ENCODE measurements around the gene TSPAN15. TPM values are rescaled to one million over a fixed set of nuclear protein-coding genes. Genes with fewer than 3 reads are reported as not detected.

TSPAN15 gene
- total and polyA plus RNA-seq, 9 donors, result 2.8 to 13.7 (median 5.6) TPM

GRCh38 chr10:69515699-69516259 lies 64.5 kb downstream of the TSPAN15 start:
- 19 to 27% (median 24%) methylated on average over 11 of the region's 11 CpGs for WGBS, 3 donors
- Histone ChIP-seq H3K36me3 (no peaks in the 10 kb centered on the region), H3K27me3 (no peaks in the 10 kb centered on the region), H3K27ac (no peak overlapping the region), H3K9me3 (no peaks in the 10 kb centered on the region), H3K4me3 (no peak overlapping the region), H3K4me1 (ENCODE audit: insufficient read depth) (no peaks in the 10 kb centered on the region)
- TF ChIP-seq, protein P1, sequence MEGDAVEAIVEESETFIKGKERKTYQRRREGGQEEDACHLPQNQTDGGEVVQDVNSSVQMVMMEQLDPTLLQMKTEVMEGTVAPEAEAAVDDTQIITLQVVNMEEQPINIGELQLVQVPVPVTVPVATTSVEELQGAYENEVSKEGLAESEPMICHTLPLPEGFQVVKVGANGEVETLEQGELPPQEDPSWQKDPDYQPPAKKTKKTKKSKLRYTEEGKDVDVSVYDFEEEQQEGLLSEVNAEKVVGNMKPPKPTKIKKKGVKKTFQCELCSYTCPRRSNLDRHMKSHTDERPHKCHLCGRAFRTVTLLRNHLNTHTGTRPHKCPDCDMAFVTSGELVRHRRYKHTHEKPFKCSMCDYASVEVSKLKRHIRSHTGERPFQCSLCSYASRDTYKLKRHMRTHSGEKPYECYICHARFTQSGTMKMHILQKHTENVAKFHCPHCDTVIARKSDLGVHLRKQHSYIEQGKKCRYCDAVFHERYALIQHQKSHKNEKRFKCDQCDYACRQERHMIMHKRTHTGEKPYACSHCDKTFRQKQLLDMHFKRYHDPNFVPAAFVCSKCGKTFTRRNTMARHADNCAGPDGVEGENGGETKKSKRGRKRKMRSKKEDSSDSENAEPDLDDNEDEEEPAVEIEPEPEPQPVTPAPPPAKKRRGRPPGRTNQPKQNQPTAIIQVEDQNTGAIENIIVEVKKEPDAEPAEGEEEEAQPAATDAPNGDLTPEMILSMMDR (IDR thresholded peaks at IDR 0.05), result no peak
- TF ChIP-seq EP300 (IDR thresholded peaks at IDR 0.05), result no peak
- no peak for TF ChIP-seq POLR2A (IDR thresholded peaks at IDR 0.05)
- peak in 1 of 5 donors; percentile 59 for DNase-seq
- intact Hi-C loops (cut with DNase I), result no loop called here

GRCh38 chr10:69516316-69516715 lies 65.1 kb downstream of the TSPAN15 start:
- no peaks in the 10 kb centered on the region for H3K4me1 ChIP-seq (ENCODE audit: insufficient read depth)
- no peak overlapping the region for H3K4me3 ChIP-seq
- no peaks in the 10 kb centered on the region for H3K36me3 ChIP-seq
- no peaks in the 10 kb centered on the region for H3K27me3 ChIP-seq
- TF ChIP-seq POLR2A (IDR thresholded peaks at IDR 0.05) (no peak), EP300 (IDR thresholded peaks at IDR 0.05) (no peak)
- TF ChIP-seq, protein P1 (IDR thresholded peaks at IDR 0.05), result no peak
- intact Hi-C loops (cut with DNase I), result no loop called here
- 26 to 28% (median 27%) methylated on average over 3 of the region's 3 CpGs for WGBS, 3 donors
- H3K27ac ChIP-seq, result no peak overlapping the region
- no peak for DNase-seq
- H3K9me3 ChIP-seq, result no peaks in the 10 kb centered on the region

GRCh38 chr10:69516796-69517195 lies 65.5 kb downstream of the TSPAN15 start:
- Histone ChIP-seq H3K4me3 (no peak overlapping the region), H3K27ac (no peak overlapping the region), H3K4me1 (ENCODE audit: insufficient read depth) (no peaks in the 10 kb centered on the region), H3K27me3 (no peaks in the 10 kb centered on the region), H3K9me3 (no peaks in the 10 kb centered on the region), H3K36me3 (no peaks in the 10 kb centered on the region)
- intact Hi-C loops (cut with DNase I), result no loop called here
- TF ChIP-seq EP300 (IDR thresholded peaks at IDR 0.05), result no peak
- TF ChIP-seq POLR2A (IDR thresholded peaks at IDR 0.05), result no peak
- DNase-seq, result no peak
- WGBS, 3 donors, result 80 to 94% (median 86%) methylated on average over 4 of the region's 4 CpGs

- Histone ChIP-seq H3K4me1 (ENCODE audit: insufficient read depth) (no peaks in the 10 kb centered on the region), H3K4me3 (no peak overlapping the region), H3K36me3 (no peaks in the 10 kb centered on the region), H3K27ac (no peak overlapping the region), H3K27me3 (no peaks in the 10 kb centered on the region), H3K9me3 (no peaks in the 10 kb centered on the region)
- WGBS, 3 donors, result 79 to 81% (median 80%) methylated on average over 9 of the region's 9 CpGs
- no peak for TF ChIP-seq EP300 (IDR thresholded peaks at IDR 0.05)
- TF ChIP-seq POLR2A (IDR thresholded peaks at IDR 0.05), result no peak
- TF ChIP-seq, protein P1 (IDR thresholded peaks at IDR 0.05), result no peak
- intact Hi-C loops (cut with DNase I), result no loop called here
- no peak for DNase-seq
Measured at GRCh38 chr10:69517271-69517848, 66.1 kb downstream of the TSPAN15 start.

DNA sequence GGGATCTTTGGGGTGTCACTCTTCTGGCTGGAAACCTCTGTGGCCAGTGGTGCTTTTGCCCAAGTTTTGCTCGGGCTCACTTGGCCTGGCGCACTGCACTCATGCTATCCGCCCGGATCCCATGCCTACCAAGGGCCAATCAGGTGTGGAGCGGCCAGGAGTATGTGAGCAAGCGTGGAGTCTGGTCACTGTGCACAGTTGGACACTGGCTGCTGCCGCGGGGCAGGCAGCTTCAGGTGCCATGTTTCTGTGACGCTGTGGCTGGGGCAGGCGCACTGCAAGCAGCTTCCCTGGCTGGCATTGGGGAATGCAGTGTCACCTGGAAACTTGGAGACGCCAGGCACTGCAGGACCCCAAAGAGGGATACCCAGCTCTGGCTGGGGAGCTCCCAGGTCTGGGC lies 76.7 kb downstream of the TSPAN15 start:
- Histone ChIP-seq H3K27me3 (no peaks in the 10 kb centered on the region), H3K36me3 (no peaks in the 10 kb centered on the region), H3K27ac (no peak overlapping the region), H3K9me3 (peaks cover 0 to 3% of the 10 kb centered on the region in 2 donors), H3K4me3 (no peak overlapping the region), H3K4me1 (ENCODE audit: insufficient read depth) (no peaks in the 10 kb centered on the region)
- intact Hi-C loops (cut with DNase I), result no loop called here
- TF ChIP-seq, protein P1 (IDR thresholded peaks at IDR 0.05), result no peak
- TF ChIP-seq POLR2A (IDR thresholded peaks at IDR 0.05) (no peak), EP300 (IDR thresholded peaks at IDR 0.05) (no peak)
- 92 to 95% (median 95%) methylated on average over 7 to 11 of the region's 11 CpGs for WGBS, 3 donors
- no peak for DNase-seq
